Regular cardiac myocyte (primary cell): ENCODE data around the gene MAGEB10. TPM values are rescaled to one million over a fixed set of nuclear protein-coding genes. Genes with fewer than 3 reads are reported as not detected.

ENCODE experiments used
- total RNA-seq: library from RNA; depleted of rRNA; stranded (reverse); fragments of >200 nt; gene quantifications from 2 replicates; pipeline ENCODE4 v1.2.3, GENCODE V29; 2014

Gene MAGEB10, protein sequence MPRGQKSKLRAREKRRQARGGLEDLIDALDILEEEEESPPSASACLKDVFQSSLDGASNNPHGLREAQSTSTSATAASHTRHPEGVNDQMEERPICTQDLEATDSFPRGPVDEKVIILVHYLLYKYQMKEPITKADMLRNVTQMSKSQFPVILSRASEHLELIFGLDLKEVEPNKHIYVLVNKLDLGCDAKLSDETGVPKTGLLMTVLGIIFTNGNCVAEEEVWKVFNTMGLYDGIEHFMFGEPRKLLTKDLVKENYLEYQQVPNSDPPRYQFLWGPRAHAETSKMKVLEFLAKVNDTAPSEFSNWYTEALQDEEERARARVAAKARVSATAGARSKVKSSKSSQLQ
- not detected in 2 replicates for total RNA-seq

DNA sequence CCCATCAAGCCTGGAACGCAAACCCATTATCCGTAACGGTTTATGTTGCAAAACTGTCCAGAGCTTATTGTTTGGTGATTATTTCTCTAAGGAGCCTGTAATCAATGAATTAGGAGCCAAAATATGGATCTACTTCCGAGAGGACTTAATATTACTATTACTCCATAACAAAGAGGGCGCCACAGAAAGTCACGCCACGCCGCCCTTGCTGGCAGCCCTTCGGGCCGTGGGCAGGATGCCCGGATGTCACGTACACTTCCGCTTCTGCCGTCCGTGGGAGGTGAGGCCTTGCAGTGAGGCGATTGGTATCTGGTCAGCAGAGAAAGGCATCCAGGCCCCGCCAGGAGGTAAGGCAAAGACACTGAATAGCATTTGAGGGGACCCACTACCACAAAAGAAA is at the start of gene MAGEB10:
MAGEB10 (plus strand) TSS at position 301 of the 400 bp plus-strand sequence. CDS start 13,317 bp downstream, outside the sequence.

Other genes starting within 250 kb of the MAGEB10 start
- gene DCAF8L2, start 217.6 kb upstream of the MAGEB10 start, total RNA-seq: not detected in 2 replicates
- not detected in 2 replicates for gene DCAF8L1, start 173.5 kb downstream of the MAGEB10 start, total RNA-seq